Colonic mucosa (tissue), 4 donors: Measurements from ENCODE around the gene PSAPL1. TPM values are rescaled to one million over a fixed set of nuclear protein-coding genes. Genes with fewer than 3 reads are reported as not detected.

Source experiments
- DNase-seq: peaks from one replicate; pipeline ENCODE4 v3.0.0-alpha.2; 2020
- H3K27ac ChIP-seq: fragments of 200-600 bp; one replicate; pipeline ENCODE4 v1.8.0; 2021
- H3K27me3 ChIP-seq: fragments of 200-600 bp; one replicate; pipeline ENCODE4 v1.8.0; 2021
- H3K36me3 ChIP-seq: fragments of 200-600 bp; one replicate; pipeline ENCODE4 v1.8.0; 2021
- H3K4me1 ChIP-seq: fragments of 200-600 bp; one replicate; pipeline ENCODE4 v1.8.0; 2021; ENCODE audit warnings: mild to moderate bottlenecking
- H3K4me3 ChIP-seq: fragments of 200-600 bp; one replicate; pipeline ENCODE4 v1.8.0; 2021
- H3K9ac ChIP-seq, 2 donors: one replicate each; pipeline ENCODE4 v1.7.0; 2013; ENCODE audit warnings: control low read depth in 2 of 2, low read depth in 2 of 2, low read length in 2 of 2
- H3K9me3 ChIP-seq: fragments of 200-600 bp; one replicate; pipeline ENCODE4 v1.8.0; 2021
- CTCF ChIP-seq: fragments of 200-600 bp; IDR thresholded peaks from one replicate; pipeline ENCODE4 v1.8.0; 2022; ENCODE audit warnings: antibody characterized with exemption, mild to moderate bottlenecking
- intact Hi-C: fragments of 100-400 bp; cut with DNase I; formaldehyde crosslinking; loops from one replicate; pipeline ENCODE4 v1.14.1; 2022
- total RNA-seq, 2 donors: library from RNA; stranded (reverse); fragmentation: NEBNext Ultra II Directional in 1 of 2; extraction: Animal tissue kit (Norgen Biotek cat#: 25700) in 1 of 2; gene quantifications; one replicate each; pipeline ENCODE4 v1.2.1, GENCODE V29; 2021
- donor health status: healthy.
- donor health status: DM: no; HTN: no; CAD: no.
- donor health status: DM: no; HTN: no; CAD: no.

Gene PSAPL1
- total RNA-seq, 2 donors from 2014 or later, result not detected

DNA sequence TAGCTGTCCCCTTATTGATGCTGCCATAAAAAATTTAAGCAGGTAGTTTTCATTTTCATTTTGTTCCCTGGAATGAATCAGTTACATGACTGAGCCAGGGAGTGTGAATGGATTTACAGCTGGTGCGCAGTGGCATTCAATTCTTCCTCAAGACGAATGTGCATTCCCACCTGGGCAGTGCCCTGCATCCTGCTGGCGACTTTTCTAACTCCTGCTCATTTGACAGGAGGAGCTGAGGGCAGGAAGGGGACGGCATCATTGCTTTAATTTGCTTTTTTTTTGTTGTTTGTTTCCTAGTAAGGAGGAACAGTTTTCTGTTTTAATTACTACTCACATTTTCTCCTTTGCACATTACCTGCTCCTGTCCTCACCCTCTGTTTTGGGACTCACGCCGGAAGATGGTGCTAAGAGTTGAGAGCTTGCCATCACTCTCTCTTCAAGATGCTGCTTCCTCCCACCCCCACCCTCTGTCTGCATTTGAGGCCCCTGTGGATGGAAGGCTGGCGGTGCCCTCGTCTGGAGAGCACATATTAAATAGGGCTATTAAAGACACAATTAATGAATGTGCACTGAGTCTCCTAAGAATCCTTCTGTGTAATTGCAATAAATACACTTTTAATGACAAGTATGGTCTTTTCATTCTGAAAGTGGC lies 35.8 kb downstream of the PSAPL1 start:
- H3K36me3 ChIP-seq, result no peaks in the 10 kb centered on the region
- no peak for TF ChIP-seq CTCF
- no peaks in the 10 kb centered on the region for H3K4me1 ChIP-seq
- intact Hi-C loops, result no loop called here
- H3K4me3 ChIP-seq, result no peak overlapping the region
- DNase-seq, result no peak
- no peaks in the 10 kb centered on the region for H3K27me3 ChIP-seq
- no peak overlapping the region for H3K27ac ChIP-seq
- H3K9ac ChIP-seq, result no peak overlapping the region
- no peaks in the 10 kb centered on the region for H3K9me3 ChIP-seq

DNA sequence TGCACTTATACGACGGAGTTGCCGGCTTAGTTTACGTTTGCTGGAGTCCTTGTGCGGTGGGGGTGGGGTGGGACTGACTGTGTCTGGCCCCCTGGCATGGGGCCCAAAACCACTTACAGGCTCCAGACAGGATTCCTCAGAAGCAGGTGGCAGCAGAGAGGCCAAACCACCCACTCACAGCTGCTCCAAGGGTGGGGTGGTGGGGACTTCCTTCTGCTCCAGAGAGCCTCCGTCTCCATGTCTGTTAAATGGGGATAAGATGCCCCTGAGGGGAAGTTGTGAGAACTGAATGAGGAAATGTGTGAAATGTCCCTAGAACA lies 36.7 kb downstream of the PSAPL1 start:
- intact Hi-C loops, result no loop called here
- no peak overlapping the region for H3K27ac ChIP-seq
- no peak for DNase-seq
- H3K27me3 ChIP-seq, result no peaks in the 10 kb centered on the region
- H3K4me3 ChIP-seq, result no peak overlapping the region
- no peaks in the 10 kb centered on the region for H3K9me3 ChIP-seq
- no peak overlapping the region for H3K9ac ChIP-seq
- H3K4me1 ChIP-seq, result no peaks in the 10 kb centered on the region
- no peaks in the 10 kb centered on the region for H3K36me3 ChIP-seq
- no peak for TF ChIP-seq CTCF

DNA sequence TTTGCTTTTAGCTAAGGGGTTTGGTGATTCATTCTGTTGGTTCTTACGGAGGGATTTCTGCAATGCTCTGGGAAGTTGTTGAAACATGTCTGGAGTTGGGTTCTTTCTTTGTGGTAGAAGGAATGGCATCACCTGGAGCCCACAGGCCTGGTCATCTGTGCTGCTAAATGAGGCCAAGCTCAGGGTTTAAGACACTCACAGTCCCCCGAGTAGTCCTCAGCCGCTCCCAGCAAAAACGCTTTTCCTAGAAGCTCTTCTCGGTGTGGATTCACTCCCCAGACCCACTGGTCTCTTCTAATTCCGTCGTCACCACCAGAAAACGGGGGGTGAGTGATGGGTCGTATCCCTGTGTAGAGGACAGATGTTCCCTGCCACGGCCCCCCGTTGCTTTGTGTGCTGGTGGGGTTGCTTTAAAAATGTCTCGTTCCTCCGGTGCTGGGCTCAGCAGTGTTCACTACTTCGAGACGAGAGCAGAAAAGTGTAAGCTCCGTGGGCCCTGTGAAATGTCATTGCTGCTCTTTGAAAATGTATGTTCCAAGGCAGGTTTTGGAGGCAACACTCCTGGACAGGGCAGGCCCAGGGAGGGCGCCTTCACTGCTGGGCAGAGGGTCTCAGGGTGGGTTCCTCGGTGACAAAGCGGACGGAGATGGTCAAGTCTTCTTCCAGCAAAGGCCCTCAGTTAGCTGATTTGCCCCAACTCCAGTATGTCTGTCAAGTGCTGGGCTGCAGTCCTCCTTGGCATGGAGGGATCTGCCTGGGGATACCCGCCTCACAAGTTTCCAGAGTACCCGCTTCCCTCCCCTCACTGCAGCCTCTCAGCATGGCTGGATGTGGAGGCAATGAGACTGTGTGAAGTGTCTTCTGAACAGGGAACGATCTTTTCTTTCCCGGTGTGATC lies 37.3 kb downstream of the PSAPL1 start:
- Histone ChIP-seq H3K27ac (no peak overlapping the region), H3K9ac (no peak overlapping the region), H3K36me3 (no peaks in the 10 kb centered on the region), H3K4me3 (no peak overlapping the region), H3K9me3 (no peaks in the 10 kb centered on the region), H3K4me1 (no peaks in the 10 kb centered on the region), H3K27me3 (no peaks in the 10 kb centered on the region)
- no peak for TF ChIP-seq CTCF
- no peak for DNase-seq
- intact Hi-C loops, result no loop called here

GRCh38 chr4:7396186-7396910 lies 38.4 kb downstream of the PSAPL1 start:
- TF ChIP-seq CTCF, result no peak
- Histone ChIP-seq H3K27ac (no peak overlapping the region), H3K4me3 (no peak overlapping the region), H3K9ac (no peak overlapping the region), H3K9me3 (no peaks in the 10 kb centered on the region), H3K27me3 (no peaks in the 10 kb centered on the region), H3K4me1 (no peaks in the 10 kb centered on the region), H3K36me3 (no peaks in the 10 kb centered on the region)
- intact Hi-C loops, result no loop called here
- DNase-seq, result no peak

GRCh38 chr4:7395645-7396044 lies 39.1 kb downstream of the PSAPL1 start:
- Histone ChIP-seq H3K4me1 (no peaks in the 10 kb centered on the region), H3K27me3 (no peaks in the 10 kb centered on the region), H3K9me3 (no peaks in the 10 kb centered on the region), H3K4me3 (no peak overlapping the region), H3K36me3 (no peaks in the 10 kb centered on the region), H3K9ac (no peak overlapping the region), H3K27ac (no peak overlapping the region)
- no peak for DNase-seq
- intact Hi-C loops, result no loop called here
- no peak for TF ChIP-seq CTCF
